MCF 10A (cell line): Measurements from ENCODE around the gene LOXL3. TPM values are rescaled to one million over a fixed set of nuclear protein-coding genes. Genes with fewer than 3 reads are reported as not detected.
"Not testable (repeated sequence)": the region's sequence is repeated elsewhere in the genome, so short reads cannot be mapped to it uniquely, and the experiment has no call there.

Source experiments
- BruUV-seq: library from RNA; stranded (reverse); fragments of 400-500 nt; replicated peaks from 2 replicates; lab custom pipeline; 2021; lab: Mats Ljungman, UMichigan
- CTCF ChIA-PET: fragments of 300-600 bp; sonication (Branson Sonifier 250); formaldehyde crosslinking; extraction: SDS; loops from one replicate; lab custom pipeline; 2021; ENCODE audit warnings: antibody characterized with exemption, inconsistent platforms; lab: Yijun Ruan, JAX
- POLR2A ChIA-PET: fragments of 300-600, 350-650 bp; sonication (Branson Sonifier 250); formaldehyde crosslinking; extraction: SDS; loops from one replicate; lab custom pipeline; 2020; ENCODE audit warnings: antibody characterized with exemption, inconsistent platforms; lab: Yijun Ruan, JAX
- DNase-seq: peaks from one replicate; pipeline ENCODE4 v3.0.0-alpha.2; 2018; ENCODE audit not compliant: unreplicated experiment
- H3K27ac Mint-ChIP-seq: one replicate; pipeline ENCODE4 v1.8.0; 2022; ENCODE audit warnings: mild to moderate bottlenecking, low read depth, mixed read lengths; ENCODE audit not compliant: unreplicated experiment
- H3K27me3 Mint-ChIP-seq: one replicate; pipeline ENCODE4 v1.8.0; 2022; ENCODE audit warnings: mixed read lengths; ENCODE audit not compliant: insufficient read depth, unreplicated experiment
- H3K36me3 Mint-ChIP-seq: one replicate; pipeline ENCODE4 v1.8.0; 2022; ENCODE audit warnings: mild to moderate bottlenecking, moderate library complexity, mixed read lengths; ENCODE audit not compliant: insufficient read depth, unreplicated experiment
- H3K4me1 Mint-ChIP-seq: one replicate; pipeline ENCODE4 v1.8.0; 2022; ENCODE audit warnings: mixed read lengths; ENCODE audit not compliant: insufficient read depth, unreplicated experiment
- H3K4me3 Mint-ChIP-seq: one replicate; pipeline ENCODE4 v1.8.0; 2022; ENCODE audit warnings: mild to moderate bottlenecking, moderate library complexity, mixed read lengths; ENCODE audit not compliant: unreplicated experiment
- H3K9me3 Mint-ChIP-seq: one replicate; pipeline ENCODE4 v1.8.0; 2022; ENCODE audit warnings: mixed read lengths; ENCODE audit not compliant: unreplicated experiment
- intact Hi-C: fragments of 100-400 bp; cut with micrococcal nuclease; formaldehyde crosslinking; loops from 2 replicates; pipeline ENCODE4 v1.14.1; 2022
- total RNA-seq: library from RNA; stranded (reverse); gene quantifications from 2 replicates; pipeline ENCODE4 v1.2.3, GENCODE V29; 2022
- TF ChIP-seq, protein P1 (sequence below): fragments of 200-600 bp; IDR thresholded peaks from one replicate; pipeline ENCODE4 v1.8.0; 2022; ENCODE audit warnings: antibody characterized with exemption, mild to moderate bottlenecking; ENCODE audit not compliant: unreplicated experiment

Gene LOXL3
- total RNA-seq, 1 experiment from 2014 or later = 0.93 TPM

DNA sequence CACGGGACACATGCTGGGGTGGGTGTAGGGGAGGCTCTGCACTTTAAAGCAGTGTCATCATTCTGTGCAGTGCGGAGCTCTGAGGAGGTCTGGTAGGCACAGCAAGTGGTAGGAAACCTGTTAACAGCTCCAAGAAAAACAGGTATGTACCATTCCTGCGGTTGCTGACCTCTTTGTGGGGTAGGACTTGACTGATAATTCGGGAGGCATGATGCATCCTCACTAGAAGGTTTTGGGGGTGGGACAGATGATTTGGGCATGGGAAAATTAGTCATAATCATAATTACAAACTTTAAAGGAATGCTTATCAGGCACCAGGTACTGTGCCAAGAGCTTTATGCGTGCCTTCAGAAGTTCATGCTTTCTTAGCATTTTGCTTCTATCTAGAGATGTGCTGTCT lies 10.5 kb upstream of the LOXL3 start:
- CTCF ChIA-PET = interaction anchor here (0.7 to 1.7 kb wide), 3 partner anchors 12 to 82 kb away, joined by 3 to 4 read pairs (median 3); no protein-coding TSS in a partner anchor
- peaks cover 63% of the 10 kb centered on the region for H3K4me1 Mint-ChIP-seq
- intact Hi-C loops = no loop called here
- TF ChIP-seq, protein P1, sequence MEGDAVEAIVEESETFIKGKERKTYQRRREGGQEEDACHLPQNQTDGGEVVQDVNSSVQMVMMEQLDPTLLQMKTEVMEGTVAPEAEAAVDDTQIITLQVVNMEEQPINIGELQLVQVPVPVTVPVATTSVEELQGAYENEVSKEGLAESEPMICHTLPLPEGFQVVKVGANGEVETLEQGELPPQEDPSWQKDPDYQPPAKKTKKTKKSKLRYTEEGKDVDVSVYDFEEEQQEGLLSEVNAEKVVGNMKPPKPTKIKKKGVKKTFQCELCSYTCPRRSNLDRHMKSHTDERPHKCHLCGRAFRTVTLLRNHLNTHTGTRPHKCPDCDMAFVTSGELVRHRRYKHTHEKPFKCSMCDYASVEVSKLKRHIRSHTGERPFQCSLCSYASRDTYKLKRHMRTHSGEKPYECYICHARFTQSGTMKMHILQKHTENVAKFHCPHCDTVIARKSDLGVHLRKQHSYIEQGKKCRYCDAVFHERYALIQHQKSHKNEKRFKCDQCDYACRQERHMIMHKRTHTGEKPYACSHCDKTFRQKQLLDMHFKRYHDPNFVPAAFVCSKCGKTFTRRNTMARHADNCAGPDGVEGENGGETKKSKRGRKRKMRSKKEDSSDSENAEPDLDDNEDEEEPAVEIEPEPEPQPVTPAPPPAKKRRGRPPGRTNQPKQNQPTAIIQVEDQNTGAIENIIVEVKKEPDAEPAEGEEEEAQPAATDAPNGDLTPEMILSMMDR = no peak
- no peak overlapping the region for H3K27ac Mint-ChIP-seq
- POLR2A ChIA-PET = interaction anchor here (0.5 to 1.3 kb wide), 4 partner anchors 32 to 90 kb away, joined by 3 to 4 read pairs (median 3); partner anchors contain the start of gene TTC31
- H3K9me3 Mint-ChIP-seq = no peaks in the 10 kb centered on the region
- DNase-seq = peak; percentile 77
- no peaks in the 10 kb centered on the region for H3K36me3 Mint-ChIP-seq
- no peak overlapping the region for H3K4me3 Mint-ChIP-seq
- no peaks in the 10 kb centered on the region for H3K27me3 Mint-ChIP-seq
- no TSS peak for BruUV-seq

DNA sequence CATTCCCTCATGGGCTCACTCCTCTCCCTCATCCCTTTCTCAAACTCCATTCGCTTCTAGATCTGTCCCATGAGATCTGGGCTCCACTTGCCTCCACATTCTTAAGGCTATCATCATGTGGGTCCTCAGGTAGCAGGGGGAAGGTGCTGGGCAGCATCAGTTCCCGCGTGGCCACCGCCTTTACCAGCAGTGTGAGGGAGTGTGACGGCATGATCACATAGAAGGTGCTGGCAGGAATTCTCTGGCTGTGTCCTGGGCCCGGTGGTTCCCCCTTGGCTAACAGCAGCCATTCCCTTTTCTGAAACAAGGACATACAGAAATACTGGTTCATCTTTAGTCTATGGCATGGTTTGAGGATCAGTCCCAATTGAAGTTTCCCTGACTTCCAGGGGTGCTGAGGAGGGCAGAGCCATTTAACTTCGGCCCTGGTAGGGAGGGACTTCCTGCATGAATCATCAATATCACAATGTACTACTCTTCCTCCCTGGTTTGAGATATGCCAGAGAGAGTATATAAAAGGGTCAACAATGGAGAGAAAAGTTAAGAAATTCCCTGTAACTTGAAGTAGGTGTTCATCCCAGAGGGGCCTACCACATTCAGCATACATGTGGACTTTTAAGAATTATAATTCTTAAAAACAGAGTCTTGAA lies 8.5 kb upstream of the LOXL3 start:
- H3K9me3 Mint-ChIP-seq = no peaks in the 10 kb centered on the region
- no peak overlapping the region for H3K27ac Mint-ChIP-seq

DNA sequence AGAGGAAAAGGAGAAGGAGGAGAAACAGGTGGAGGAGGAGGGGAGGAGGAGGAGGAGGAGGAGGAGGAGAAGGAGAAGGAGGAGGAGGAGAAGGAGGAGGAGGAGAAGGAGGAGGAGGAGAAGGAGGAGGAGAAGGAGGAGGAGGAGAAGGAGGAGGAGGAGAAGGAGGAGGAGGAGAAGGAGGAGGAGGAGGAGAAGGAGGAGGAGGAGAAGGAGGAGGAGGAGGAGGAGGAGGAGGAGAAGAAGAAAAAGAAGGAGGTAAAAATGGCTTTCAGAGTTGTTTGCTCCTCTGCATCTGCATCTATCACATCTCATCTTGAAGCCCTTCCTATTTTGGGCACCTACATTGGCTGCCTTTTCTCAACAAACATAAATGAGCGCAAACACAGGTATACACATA lies 7.3 kb upstream of the LOXL3 start:
- H3K9me3 Mint-ChIP-seq, intact Hi-C loops, H3K27me3 Mint-ChIP-seq, H3K4me3 Mint-ChIP-seq, POLR2A ChIA-PET, H3K36me3 Mint-ChIP-seq, DNase-seq, BruUV-seq, H3K27ac Mint-ChIP-seq: not testable (repeated sequence)
- H3K4me1 Mint-ChIP-seq = peaks cover 43% of the 10 kb centered on the region
- CTCF ChIA-PET = interaction anchor here (1.1 to 1.3 kb wide), 2 partner anchors 15 to 16 kb away, joined by 3 read pairs; no protein-coding TSS in a partner anchor

More for the DNA sequence above, 8.5 kb upstream of the LOXL3 start:
- TF ChIP-seq, protein P1 = no peak
- no peak for DNase-seq
- intact Hi-C loops = no loop called here
- no peak overlapping the region for H3K4me3 Mint-ChIP-seq
- CTCF ChIA-PET = no interaction called here
- H3K27me3 Mint-ChIP-seq = no peaks in the 10 kb centered on the region
- H3K36me3 Mint-ChIP-seq = no peaks in the 10 kb centered on the region
- BruUV-seq = no TSS peak
- H3K4me1 Mint-ChIP-seq = peaks cover 52% of the 10 kb centered on the region
- POLR2A ChIA-PET = no interaction called here

DNA sequence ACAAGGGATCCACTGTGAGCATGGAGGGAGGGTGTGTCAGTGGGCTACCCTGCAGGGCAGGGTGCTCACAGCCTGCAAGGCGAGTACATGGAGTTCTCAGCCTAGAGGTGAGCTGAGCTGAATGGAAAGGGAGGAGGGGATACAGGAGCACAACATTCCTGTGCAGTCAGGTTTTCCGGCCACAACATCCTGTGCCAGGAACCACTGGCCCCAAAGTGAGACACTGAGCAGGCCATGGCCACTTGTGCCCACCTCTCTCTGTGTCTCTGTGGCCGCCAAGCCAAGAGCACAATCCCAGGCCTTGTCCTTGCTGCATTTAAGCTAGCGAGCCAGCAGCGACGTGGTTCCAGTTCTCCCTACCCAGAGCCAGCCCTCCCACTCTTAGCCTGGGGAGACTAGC lies 6.8 kb upstream of the LOXL3 start:
- BruUV-seq = no TSS peak
- Mint-ChIP-seq H3K9me3 (no peaks in the 10 kb centered on the region), H3K4me1 (peaks cover 39% of the 10 kb centered on the region), H3K27me3 (no peaks in the 10 kb centered on the region), H3K27ac (peak overlapping the region; percentile 50), H3K4me3 (no peak overlapping the region), H3K36me3 (no peaks in the 10 kb centered on the region)
- intact Hi-C loops = no loop called here
- no peak for DNase-seq
- ChIA-PET POLR2A (no interaction called here), CTCF (interaction anchor here (1.1 to 1.3 kb wide), 2 partner anchors 14 to 16 kb away, joined by 3 read pairs; no protein-coding TSS in a partner anchor)
- TF ChIP-seq, protein P1 = no peak
